Stimulated activated CD8-positive, alpha-beta memory T cell treated with anti-CD3 and anti-CD28 coated beads, Interleukin-2, amount 100 ng/mL, for 1 hour (primary cell): ENCODE data around the gene ZBTB20.

Experiments
- DNase-seq, 2 donors: peaks; one replicate each; pipeline ENCODE4 v3.0.0-alpha.2; 2020; ENCODE audit warnings: low read depth in 2 of 2

Gene ZBTB20

DNA sequence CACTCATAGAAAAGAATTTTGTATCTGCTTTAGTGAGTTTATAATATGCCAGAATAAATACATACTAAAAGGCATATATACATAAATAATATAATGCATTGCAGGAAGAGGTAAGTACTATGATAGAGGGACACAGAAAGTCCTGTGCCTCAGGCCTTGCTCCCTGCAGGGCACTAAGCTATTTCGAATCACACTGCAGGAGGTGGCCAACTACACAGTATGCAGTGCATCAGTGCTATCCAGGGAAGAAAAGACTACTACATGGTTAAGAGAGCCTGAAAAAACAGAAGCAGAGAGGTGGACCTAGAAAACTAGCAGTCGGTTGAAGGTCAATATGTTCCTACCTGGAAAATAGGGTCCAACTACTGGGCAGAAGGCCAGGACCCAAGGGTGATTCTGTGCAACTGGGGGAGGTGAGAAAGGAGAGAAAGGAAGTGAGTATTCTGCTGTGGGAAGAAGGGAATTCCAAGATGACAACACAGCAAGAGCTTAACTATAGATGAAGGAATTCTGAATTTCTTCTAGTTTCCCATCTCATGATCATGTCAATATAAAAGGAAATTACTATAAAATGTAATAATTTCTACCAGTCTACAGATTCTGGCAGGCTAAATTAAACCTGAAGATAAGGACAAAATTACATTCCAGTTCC, 218.0 kb downstream of the ZBTB20 start:
- DNase-seq = no peak

DNA sequence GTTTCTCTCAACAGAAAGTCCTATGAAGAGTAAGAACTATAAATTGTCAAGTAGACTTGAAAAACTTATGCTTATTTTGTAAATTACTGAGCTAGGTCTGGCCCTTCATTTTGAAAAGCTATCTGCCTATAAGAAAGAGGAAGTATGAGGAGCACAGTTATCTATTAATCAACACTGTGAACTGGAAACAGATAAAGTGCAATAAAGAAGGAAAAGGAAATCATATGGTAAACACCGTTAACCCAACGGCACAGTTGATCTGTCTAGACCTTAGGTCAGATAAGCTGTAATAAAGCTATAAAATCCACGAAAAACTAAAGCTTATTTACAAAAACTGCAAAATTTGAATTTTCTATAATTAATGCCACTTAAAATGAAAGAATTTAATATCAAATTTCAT, 242.5 kb downstream of the ZBTB20 start:
- DNase-seq = no peak

GRCh38 chr3:114903213-114903612, 243.9 kb downstream of the ZBTB20 start:
- DNase-seq = no peak

- no peak for DNase-seq
Observed at GRCh38 chr3:114902691-114903101, 244.4 kb downstream of the ZBTB20 start.

DNA sequence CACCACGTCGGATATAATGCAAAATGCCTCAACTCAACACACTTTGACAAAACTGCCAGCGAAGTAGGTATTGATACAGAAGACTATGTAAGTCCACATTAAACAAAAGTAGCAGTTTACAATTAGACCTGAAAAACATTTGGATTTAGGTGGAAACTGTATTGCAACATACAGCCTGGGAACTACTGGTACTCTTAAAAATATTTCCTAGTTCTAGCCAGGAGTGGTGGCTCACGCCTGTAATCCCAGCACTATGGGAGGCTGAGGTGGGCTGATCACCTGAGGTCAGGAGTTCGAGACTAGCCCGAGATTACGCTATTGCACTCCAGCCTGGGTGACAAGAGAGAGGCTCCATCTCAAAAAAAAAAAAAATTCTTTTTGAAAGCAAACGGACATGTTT, 246.2 kb downstream of the ZBTB20 start:
- DNase-seq = no peak

DNA sequence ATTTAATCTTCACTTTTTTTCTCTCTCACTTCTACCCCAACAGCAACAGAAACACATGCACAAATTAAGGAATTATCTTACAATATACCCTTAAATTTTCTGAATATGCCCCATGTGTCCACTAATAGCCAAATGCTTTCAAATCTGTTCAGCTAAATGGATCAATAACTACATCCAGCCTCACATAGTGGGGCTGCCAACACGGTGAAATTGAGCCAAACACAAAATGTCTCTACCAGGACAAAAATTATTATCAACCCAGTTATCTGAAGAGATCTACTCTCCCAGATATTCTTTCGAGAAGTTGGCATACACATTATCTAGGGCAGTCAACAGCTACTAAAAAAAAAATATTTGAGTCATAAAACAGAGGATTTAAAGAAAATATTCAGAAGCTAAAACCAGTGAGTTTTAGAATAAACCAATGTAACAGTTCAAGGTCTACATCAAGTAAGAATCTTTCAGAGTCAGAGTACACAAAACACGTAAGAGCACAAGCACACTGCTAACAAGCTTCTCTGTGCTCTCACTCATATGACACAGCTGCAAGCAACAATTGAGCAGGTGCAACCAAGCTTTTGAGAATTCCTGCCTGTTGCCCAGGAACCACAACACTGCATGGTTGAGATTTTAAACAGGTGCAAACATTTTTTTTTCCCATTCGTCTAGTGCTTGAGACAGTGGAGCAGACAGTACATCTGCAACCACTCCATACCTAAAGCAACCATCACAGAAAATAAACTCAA, 247.7 kb downstream of the ZBTB20 start:
- DNase-seq = no peak

DNA sequence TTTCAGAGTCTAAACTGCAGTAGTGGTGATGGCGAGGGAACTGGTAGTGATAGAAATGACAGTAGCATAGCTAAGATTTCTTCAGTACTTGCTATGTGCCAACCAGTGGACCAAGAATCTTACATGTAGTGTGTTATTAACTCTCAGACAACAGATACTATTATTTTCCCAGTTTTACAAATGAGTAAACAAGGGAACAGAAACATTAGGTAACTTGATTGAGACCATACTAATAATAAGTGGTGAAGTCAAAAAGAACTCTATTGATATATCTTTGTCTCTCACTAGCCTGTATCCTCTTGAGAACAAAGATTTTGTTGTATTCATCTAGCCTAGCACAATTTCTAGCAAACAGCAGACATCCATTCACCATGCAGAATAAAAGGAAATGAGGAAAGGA, 250.1 kb downstream of the ZBTB20 start:
- DNase-seq = no peak

- DNase-seq = no peak
Observed at GRCh38 chr3:114893361-114893760, 253.7 kb downstream of the ZBTB20 start.

DNA sequence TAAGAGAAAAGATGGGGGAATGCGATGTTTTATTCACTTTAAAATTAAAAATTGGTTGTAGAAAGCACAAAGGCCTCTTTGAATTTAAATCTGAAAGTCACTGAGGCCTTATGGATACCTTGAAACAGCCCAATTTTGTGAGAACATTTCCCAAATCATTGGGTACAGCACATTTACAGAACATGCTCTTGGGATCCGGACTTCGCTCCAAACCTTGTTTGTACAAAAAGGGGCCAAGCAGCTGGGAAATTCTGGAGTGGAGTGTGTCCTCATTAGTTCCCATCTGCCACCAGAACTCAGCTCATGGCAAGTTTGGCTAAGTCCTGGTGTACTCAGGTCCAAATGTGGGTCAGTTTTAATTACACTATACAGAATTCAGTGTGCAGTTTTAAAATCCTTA, 254.2 kb downstream of the ZBTB20 start:
- DNase-seq = no peak

DNA sequence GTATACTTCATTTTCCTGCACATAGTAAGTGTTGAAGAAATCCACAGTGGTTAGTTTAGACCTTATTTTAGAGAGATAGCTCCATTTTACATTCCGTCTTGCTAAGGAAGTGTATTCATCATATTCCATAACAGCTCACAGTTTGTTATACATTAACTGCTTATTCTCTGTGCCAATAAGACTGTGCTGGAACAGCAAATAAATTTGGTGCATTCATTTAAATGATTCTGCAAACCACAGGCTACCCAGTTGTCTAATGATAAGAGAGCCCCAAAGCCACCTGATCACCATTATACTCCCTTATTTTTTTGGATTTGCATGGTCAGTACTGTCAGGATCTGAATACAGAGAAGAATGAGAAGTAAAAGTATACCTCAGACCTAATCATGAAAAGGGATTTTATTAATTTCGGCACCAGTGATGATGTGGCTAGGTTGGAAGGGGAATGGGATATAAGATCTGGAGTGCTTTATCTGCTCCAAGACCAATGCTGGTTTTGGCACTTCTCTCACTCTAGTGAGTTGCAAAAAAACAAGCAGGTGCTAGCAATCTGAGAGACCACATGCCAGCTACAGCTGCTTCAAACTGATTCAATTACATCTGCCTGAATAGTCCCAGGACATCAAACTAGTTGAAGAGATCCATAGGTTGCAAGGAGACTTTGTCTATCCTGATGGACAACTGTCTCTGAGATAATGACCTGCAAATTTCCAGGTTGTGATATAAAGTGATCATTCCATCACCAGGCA, 254.8 kb downstream of the ZBTB20 start:
- DNase-seq = no peak

DNA sequence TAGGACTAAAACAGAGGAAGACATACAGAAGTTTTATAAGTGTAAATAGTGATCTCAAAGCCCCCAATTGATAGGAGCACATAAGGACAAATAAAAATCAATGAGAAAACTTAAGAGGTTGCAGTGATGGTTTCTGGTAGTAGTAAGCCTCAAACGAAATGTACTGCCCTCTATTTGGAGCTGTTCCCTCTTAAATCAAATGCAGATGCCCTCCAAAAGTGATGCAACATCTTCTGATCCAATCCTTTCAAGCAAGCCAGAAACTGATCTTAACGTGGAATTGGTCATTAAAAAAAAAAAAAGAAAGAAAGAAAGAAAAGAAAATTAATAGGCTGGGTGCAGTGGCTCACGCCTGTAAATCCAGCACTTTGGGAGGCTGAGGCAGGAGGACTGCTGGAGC, 259.3 kb downstream of the ZBTB20 start:
- DNase-seq = no peak

GRCh38 chr3:114886905-114887304, 260.2 kb downstream of the ZBTB20 start:
- DNase-seq = no peak

DNA sequence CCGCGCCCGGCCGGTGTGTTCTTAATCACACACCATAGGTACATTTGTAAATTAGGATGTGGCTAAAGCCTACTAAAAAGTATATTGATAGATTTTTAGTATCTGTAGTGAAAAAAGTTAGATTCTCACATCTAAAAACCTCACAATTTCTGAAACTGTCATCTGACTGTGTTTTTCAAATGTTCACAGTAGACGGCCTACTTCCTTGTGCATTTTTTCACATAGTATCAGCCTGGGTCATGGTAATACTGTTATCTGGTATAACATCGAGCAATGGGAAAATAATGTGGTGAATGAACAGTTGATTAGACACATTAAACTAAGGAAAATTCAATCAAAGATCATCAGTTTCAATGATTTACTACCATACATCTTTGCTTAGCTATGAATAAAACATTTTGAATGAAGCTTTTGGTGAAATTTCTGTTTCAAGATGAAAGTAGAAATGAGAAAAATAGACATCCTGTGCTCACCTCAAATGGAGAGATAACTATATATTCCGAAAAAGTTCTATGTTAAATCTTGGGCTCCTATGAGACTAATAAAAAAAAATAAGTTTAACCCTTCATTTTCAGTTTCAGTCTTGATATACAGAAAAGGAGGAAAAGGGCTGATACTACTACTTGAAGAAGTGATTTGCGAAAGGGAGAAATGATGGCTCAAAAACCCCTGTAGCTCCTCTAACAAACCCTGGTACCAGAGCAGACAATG, 262.7 kb downstream of the ZBTB20 start:
- no peak for DNase-seq

DNA sequence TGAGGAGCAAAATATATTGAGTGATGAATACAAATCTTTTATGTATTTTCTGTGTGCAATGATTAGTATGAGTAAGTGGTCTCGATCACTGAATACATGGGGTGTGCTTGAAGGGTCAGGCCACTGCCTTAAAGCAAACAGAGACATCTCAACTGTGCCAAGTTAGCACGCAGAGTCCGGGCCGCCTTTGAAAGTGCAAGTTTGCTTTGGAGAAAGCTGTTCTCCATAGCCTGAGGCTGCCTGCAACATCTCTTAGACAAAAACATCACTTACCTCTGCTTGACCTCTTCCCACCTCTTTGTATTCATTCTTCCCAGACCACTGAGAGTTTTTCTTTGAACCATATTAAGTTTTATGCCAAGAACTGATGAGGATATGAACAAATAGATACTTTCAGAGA, 267.0 kb downstream of the ZBTB20 start:
- DNase-seq = no peak

DNA sequence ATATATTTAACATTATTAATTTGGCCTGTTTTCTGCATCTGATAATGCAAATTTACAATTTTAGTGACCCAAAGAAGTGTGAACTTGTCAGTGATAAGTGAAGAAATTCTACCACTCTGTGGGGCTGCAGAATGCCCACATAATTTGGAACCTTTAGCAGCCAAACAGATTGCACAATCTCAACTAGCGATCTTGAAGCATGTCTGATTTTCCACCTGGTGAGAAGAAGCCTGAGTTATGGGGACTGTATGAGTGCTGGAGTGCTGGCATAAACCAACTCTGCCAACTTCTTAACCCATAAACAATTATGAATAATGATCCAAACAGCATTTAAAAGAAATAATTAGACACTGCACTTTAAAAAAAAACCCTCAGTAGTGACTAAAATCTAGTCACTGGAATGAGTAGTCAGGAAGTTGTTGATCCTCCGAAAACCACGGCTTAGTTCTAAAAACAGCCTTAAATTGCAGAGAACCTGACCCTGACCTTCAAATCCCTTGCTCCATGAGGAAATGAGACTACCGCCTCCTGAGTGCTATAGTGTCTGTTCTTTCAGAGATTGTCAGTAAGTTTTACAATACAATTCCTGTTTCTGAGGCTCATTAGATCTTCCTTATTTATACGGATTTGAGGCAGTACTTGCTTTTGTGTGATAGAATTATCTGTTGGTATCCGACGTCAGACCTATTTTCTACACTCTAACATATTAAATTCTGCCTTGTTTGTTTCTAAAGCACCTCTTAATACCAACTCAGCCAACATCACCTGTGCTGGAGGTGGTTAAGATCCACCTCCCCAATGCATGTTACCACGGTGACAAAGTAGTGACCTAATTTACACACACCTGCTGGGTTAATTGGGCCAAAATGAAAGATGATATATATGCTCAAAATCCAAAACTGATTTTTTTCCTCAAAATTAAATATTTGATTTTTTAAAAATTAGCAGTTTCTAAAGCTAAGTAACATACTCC, 267.7 kb downstream of the ZBTB20 start:
- DNase-seq = no peak

DNA sequence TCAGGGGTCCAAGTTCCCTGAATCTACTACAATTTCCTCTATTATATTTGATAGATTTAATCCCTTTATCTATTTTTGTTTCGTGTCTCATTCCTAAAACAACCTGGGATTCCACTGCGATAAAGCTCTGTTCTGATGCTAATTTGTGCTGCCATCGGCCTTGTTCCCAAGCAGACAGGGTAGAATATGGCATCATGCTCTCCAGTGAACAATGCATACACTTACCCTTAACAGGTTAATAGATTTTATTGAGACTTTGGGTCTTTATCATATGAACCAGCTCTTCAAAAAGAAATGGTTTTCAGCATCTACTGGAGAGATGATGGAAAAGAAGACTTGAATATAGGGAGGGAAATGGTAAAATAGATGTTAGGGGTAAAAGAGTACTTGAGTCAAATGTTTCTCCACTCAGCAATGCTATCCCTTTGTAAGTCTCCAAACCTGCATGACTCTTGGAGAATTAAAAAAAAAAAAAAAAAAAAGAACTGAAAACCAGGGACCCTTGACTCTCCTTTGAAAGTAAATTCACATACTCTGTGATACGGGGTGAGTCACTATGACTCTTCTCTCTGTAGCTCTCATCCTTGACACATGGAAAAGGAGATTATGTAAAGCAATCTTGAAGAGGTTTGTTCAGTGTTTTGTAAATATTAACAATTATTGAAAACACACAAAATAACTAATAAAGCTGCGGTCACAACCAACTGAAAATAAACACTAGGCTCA, 268.8 kb downstream of the ZBTB20 start:
- DNase-seq = no peak

- DNase-seq = no peak
Observed at GRCh38 chr3:114877378-114878113, 269.5 kb downstream of the ZBTB20 start.

GRCh38 chr3:114874522-114874971, 272.5 kb downstream of the ZBTB20 start:
- no peak for DNase-seq

DNA sequence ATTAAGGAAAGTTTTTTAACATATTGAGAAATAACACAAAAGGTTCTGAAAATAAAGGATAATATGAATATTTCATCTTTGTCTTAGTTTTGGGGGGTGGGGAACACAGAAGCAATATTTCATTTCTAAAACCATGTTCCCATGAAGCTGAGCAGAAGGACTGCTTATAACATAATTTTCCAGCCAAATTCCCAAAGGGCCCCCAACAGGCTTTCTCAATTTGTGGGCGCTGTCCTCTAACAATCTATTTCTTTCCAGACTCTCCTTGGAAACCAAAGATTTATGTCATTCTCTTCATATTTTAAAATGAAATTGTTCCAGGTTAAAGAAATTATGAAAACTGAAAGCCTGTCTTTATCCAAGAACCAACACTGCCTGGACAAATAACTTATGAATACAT, 273.5 kb downstream of the ZBTB20 start:
- no peak for DNase-seq

- no peak for DNase-seq
Observed at GRCh38 chr3:114872588-114872987, 274.5 kb downstream of the ZBTB20 start.
